Adrenal gland (tissue), 12 donors: ENCODE results near the gene EML6. TPM values are rescaled to one million over a fixed set of nuclear protein-coding genes. Genes with fewer than 3 reads are reported as not detected.

Source experiments
- DNase-seq, 7 donors: peaks; one replicate each; pipeline ENCODE4 v3.0.0-alpha.2; 2019 to 2020
- H3K27ac ChIP-seq, 5 donors: fragments of 200-600 bp; sonication (generic) in 4 of 5; 1 replicate in 3 of 5; 2 replicates in 2 of 5; pipeline versions ENCODE4 v1.5.1 to v1.8.0; 2016 to 2020; ENCODE audit warnings: mild to moderate bottlenecking in 1 of 5
- H3K27me3 ChIP-seq: fragments of 200-600 bp; 2 replicates; pipeline ENCODE4 v1.8.0; 2021
- H3K36me3 ChIP-seq, 2 donors: fragments of 200-600 bp; replicated peaks in 1 of 2; 1 replicate in 1 of 2; 2 replicates in 1 of 2; pipeline versions ENCODE4 v1.5.1 to v1.8.0; 2018 to 2022
- H3K4me1 ChIP-seq, 2 donors: fragments of 200-600 bp; replicated peaks in 1 of 2; 1 replicate in 1 of 2; 2 replicates in 1 of 2; pipeline versions ENCODE4 v1.5.1 to v1.8.0; 2018 to 2021
- H3K4me3 ChIP-seq, 4 donors: fragments of 200-600 bp; sonication (generic) in 3 of 4; one replicate each; pipeline ENCODE4 v1.5.1; 2016 to 2018
- H3K9me3 ChIP-seq, 3 donors: fragments of 200-600 bp; sonication (generic) in 1 of 3; replicated peaks in 1 of 3; 1 replicate in 2 of 3; 2 replicates in 1 of 3; pipeline versions ENCODE4 v1.5.1 to v1.8.0; 2016 to 2021
- CTCF ChIP-seq, 6 experiments: fragments of 450-650 bp in 4 of 6; fragments of 200-600 bp in 2 of 6; sonication (generic) in 1 of 6; IDR thresholded peaks; 1 replicate in 5 of 6; 2 replicates in 1 of 6; pipeline versions ENCODE4 v1.5.1 to v1.8.0; 2016 to 2021; ENCODE audit warnings: antibody characterized with exemption in 6 of 6, mild to moderate bottlenecking in 2 of 6, moderate library complexity in 1 of 6
- POLR2A ChIP-seq, 2 donors: fragments of 450-650 bp; IDR thresholded peaks; one replicate each; pipeline ENCODE4 v1.6.1; 2017; ENCODE audit warnings: antibody characterized with exemption in 2 of 2, mild to moderate bottlenecking in 2 of 2, moderate library complexity in 1 of 2
- WGBS, 4 donors: extraction: QIAGEN DNeasy Blood & Tissue Kit in 2 of 4; methylation state at CpG; one replicate each; pipeline versions ENCODE4 v1.1.5 to v1.1.7; 2013 to 2017; 5-methylcytosine and 5-hydroxymethylcytosine counted together
- intact Hi-C, 2 donors: fragments of 100-400 bp; cut with DNase I; formaldehyde crosslinking; loops; one replicate each; pipeline versions ENCODE4 v1.14.1 to v1.15.0; 2022 to 2023
- polyA plus RNA-seq, 3 donors: library from polyadenylated mRNA; stranded (reverse); fragments of 200-250 nt in 2 of 3; fragments of 350-450 nt in 1 of 3; fragmentation: Illumina TruSeq in 1 of 3; extraction: RNeasy Lipid Tissue Mini Kit (QIAGEN cat#74804) in 1 of 3; gene quantifications; one replicate each; pipeline ENCODE4 v1.2.3, GENCODE V29; 2013 to 2014
- total RNA-seq, 9 donors: library from RNA; depleted of rRNA in 4 of 9; stranded (reverse); fragments of >200 nt in 4 of 9; fragments of 120-200 nt in 1 of 9; fragmentation: NEBNext Ultra II Directional in 1 of 9; extraction: Animal tissue kit (Norgen Biotek cat#: 25700) in 1 of 9; gene quantifications; one replicate each; pipeline versions ENCODE4 v1.1.0 to v1.2.4, GENCODE V29; 2013 to 2023
- donor health status: healthy with polysubstance abuse.
- donor health status: Bipolar disorder and iron deficiency.
- donor health status: DM: yes; HTN: yes; CAD: no.
- donor health status: DM: no; HTN: no; CAD: no.
- donor health status: DM: no; HTN: no; CAD: no.
- donor health status: DM: yes; HTN: yes; CAD: no.

Gene EML6
- total and polyA plus RNA-seq, 12 donors, result 6.0 to 19.3 (median 10.9) TPM

- DNase-seq, result no peak
- Histone ChIP-seq H3K4me1 (peaks cover 0 to 15% of the 10 kb centered on the region in 2 donors), H3K4me3 (no peak overlapping the region), H3K36me3 (peaks cover 0 to 32% of the 10 kb centered on the region in 2 donors), H3K9me3 (no peaks in the 10 kb centered on the region), H3K27me3 (no peaks in the 10 kb centered on the region), H3K27ac (no peak overlapping the region)
- intact Hi-C loops, result no loop called here
- WGBS, 4 donors, result 85 to 93% (median 90%) methylated on average over 7 of the region's 7 CpGs
- no peak for TF ChIP-seq POLR2A (IDR thresholded peaks at IDR 0.05)
- no peak for TF ChIP-seq CTCF (IDR thresholded peaks at IDR 0.05)
Measured at GRCh38 chr2:54969940-54970338, 246.5 kb downstream of the EML6 start.

- TF ChIP-seq CTCF (IDR thresholded peaks at IDR 0.05) (no peak), POLR2A (IDR thresholded peaks at IDR 0.05) (no peak)
- H3K4me1 ChIP-seq, result peaks cover 28 to 48% of the 10 kb centered on the region in 2 donors
- no peaks in the 10 kb centered on the region for H3K27me3 ChIP-seq
- whole genome bisulfite sequencing, 4 donors, result 62 to 77% (median 69%) methylated on average over 2 of the region's 2 CpGs
- peak overlapping the region in 2 of 5 donors; percentile 42 to 52 for H3K27ac ChIP-seq
- peaks cover 0 to 18% of the 10 kb centered on the region in 2 donors for H3K36me3 ChIP-seq
- H3K9me3 ChIP-seq, result no peaks in the 10 kb centered on the region
- intact Hi-C loops, result no loop called here
- DNase-seq, result no peak
- H3K4me3 ChIP-seq, result no peak overlapping the region
Measured at GRCh38 chr2:54975175-54975574, 251.7 kb downstream of the EML6 start.

- H3K4me3 ChIP-seq, result no peak overlapping the region
- H3K27ac ChIP-seq, result peak overlapping the region in 2 of 5 donors; percentile 42 to 52
- no peak for TF ChIP-seq POLR2A (IDR thresholded peaks at IDR 0.05)
- no peak for TF ChIP-seq CTCF (IDR thresholded peaks at IDR 0.05)
- H3K4me1 ChIP-seq, result peaks cover 30 to 53% of the 10 kb centered on the region in 2 donors
- no peaks in the 10 kb centered on the region for H3K27me3 ChIP-seq
- H3K9me3 ChIP-seq, result no peaks in the 10 kb centered on the region
- DNase-seq, result no peak
- H3K36me3 ChIP-seq, result peaks cover 0 to 13% of the 10 kb centered on the region in 2 donors
- WGBS, 4 donors, result 58 to 62% (median 60%) methylated on average over 4 of the region's 4 CpGs
- intact Hi-C loops, result no loop called here
Measured at GRCh38 chr2:54975598-54976492, 252.4 kb downstream of the EML6 start.

GRCh38 chr2:54977149-54977548 lies 253.7 kb downstream of the EML6 start:
- peaks cover 30 to 56% of the 10 kb centered on the region in 2 donors for H3K4me1 ChIP-seq
- H3K27ac ChIP-seq, result peak overlapping the region in 2 of 5 donors; percentile 11 to 38
- intact Hi-C loops, result no loop called here
- peaks cover 0 to 12% of the 10 kb centered on the region in 2 donors for H3K36me3 ChIP-seq
- no peaks in the 10 kb centered on the region for H3K9me3 ChIP-seq
- TF ChIP-seq POLR2A (IDR thresholded peaks at IDR 0.05) (no peak), CTCF (IDR thresholded peaks at IDR 0.05) (no peak)
- 23 to 37% (median 30%) methylated on average over 2 of the region's 2 CpGs for WGBS, 4 donors
- DNase-seq, result no peak
- H3K4me3 ChIP-seq, result no peak overlapping the region
- no peaks in the 10 kb centered on the region for H3K27me3 ChIP-seq
